ENCODE data around the gene CYP4F11.
"Not testable (repeated sequence)": the region's sequence is repeated elsewhere in the genome, so short reads cannot be mapped to it uniquely, and the experiment has no call there.

CYP4F11 gene, protein sequence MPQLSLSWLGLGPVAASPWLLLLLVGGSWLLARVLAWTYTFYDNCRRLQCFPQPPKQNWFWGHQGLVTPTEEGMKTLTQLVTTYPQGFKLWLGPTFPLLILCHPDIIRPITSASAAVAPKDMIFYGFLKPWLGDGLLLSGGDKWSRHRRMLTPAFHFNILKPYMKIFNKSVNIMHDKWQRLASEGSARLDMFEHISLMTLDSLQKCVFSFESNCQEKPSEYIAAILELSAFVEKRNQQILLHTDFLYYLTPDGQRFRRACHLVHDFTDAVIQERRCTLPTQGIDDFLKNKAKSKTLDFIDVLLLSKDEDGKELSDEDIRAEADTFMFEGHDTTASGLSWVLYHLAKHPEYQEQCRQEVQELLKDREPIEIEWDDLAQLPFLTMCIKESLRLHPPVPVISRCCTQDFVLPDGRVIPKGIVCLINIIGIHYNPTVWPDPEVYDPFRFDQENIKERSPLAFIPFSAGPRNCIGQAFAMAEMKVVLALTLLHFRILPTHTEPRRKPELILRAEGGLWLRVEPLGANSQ

DNA sequence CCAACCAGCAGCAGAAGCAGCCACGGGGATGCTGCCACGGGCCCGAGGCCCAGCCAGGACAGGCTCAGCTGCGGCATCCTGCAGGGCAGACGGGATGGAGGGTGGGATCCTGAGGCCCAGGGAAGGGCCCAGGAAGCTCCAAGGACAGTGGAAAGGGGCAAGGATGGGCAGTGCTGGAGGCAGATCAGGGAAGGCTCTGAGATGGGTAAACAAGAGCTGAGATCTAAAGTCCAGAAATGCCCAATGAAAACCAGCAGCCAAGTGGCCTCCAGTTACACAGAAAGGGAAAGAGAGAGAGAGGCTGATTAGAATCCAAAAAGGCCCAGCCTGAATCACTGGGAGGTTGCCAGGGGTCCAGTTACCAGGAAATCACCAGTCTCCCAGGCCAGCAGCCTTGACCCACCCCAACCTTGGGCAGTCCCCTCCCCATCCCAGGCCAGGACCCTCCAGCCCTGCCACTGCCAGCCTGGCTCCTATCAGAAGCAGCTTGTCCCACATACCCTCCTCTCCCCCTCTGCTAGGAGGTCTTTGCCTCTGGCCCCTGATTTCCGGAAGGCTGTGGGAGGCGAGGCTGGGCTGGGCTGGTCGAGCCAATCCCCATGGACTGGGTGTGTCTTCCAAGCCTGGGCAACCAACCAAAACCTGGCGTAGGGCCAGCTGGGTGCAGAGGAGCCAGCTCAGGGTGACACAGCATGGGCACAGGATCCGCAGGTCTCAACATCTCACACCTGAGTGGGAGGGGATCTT, at the start of gene CYP4F11:
Gene CYP4F11 (minus strand): TSS at position 198 of the 747 bp plus-strand sequence. CDS start 121 bp downstream, at position 77.
- no peak for DNase-seq

DNA sequence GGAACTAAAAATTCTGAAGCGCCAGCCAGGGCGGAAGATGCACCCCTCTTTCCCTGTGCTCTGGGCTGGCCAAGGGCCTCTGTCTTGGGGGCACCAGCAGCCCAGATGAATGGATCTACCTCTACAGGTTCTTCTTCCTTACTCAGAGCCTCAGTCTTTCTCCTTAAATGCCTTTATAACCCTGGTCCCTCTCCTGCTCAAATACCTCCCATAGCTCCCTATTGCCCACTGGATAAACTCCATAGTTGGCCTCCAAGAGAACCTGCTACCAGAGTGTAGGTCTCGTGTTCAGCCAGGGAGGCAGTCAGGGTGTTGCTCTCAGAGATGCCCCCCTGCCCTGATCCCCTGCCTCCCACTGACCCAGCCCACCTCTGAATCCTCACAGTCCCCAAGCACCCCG, 45.0 kb upstream of the CYP4F11 start:
- DNase-seq, result no peak

DNA sequence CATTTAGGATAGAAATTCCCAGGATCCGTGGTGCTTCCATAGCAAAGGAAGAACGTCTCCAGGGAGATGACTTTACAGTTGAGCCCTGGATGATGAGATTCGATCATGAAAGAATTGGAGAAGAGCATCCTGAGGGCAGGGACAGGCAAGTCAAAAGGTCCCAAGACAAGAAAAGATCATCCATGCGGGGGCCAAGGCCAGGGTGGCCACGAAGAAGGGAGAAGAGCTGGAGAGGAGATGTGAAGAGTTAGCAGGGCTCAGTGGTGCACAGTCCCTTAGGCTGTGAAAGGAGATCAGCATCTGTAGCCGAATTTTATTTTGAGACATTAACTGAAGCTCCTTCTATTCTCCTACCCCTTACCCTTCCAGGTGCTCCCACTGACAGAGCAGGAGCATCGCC, 43.4 kb upstream of the CYP4F11 start:
- DNase-seq, result no peak

DNA sequence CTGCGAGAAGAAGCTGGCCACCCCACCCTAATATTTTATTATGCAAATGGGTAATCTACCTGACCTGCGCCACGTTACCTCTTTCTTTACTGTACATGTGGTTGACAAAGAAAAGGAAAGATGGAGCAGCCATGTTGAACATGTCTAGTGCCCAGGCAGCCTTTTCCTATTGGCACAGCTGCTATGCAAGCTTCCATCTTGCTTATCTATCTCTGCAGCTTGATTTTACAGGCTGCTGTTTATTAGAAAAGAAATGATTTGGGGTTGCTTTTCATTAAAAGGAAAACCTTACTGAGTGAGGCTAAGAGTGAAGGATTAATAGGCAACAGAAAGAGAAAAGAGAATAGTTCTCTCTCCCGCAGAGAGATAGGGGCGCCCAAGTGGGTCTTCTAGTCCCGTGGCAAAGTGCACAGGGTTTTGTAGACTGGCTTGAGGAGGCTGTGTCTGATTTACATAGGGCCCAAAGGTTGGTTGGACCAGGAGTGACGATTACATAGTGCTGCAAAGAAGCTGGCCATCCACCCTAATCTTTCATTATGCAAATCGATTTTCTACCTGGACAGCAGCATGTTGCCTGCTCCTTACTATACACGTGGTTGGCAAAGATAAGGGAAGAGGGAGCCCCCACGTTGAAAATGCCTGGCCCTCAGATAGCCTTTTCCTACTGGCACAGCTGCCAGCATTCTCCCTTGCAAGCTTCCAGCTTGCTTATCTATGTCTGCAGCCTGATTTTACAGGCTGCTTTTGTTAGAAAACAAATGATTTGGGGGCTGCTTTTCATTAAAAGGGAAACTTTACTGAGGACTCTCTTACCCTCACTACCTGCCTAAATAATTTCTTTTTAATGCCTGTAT, 42.7 kb upstream of the CYP4F11 start:
- DNase-seq, result no peak

DNA sequence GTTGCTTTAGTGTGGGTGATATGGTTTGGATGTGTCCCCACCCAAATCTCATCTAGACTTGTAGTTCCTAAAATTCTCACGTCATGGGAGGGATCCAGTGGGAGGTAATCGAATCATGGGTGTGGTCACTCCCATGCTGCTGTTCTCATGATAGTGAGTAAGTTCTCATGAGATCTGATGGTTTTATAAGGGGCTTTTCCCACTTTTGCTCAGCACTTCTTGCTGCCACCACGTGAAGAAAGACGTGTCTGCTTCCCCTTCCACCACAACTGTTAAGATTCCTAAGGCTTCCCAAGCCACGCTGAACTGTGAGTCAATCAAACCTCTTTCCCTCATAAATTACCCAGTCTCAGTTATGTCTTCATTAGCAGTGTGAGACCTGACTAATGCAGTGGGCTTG, 40.5 kb upstream of the CYP4F11 start:
- DNase-seq, result no peak

DNA sequence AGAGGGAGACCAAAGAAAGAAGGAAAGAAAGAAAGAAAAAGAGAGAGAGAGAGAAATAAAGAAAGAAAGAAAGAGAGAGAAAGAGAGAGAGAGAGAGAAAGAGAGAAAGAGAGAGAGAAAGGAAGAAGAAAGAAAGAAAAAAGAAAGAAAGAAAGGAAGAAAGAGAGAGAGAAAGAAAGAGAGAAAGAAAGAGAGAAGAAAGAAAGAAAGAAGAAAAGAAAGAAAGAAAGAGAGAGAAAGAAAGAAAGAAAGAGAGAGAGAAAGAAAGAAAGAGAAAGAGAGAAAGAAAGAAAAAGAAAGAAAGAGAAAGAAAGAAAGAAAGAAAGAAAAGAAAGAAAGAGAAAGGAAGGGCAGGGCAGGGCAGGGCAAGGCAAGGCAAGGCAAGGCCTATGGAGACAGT, 37.7 kb upstream of the CYP4F11 start:
- DNase-seq, result not testable (repeated sequence)

DNA sequence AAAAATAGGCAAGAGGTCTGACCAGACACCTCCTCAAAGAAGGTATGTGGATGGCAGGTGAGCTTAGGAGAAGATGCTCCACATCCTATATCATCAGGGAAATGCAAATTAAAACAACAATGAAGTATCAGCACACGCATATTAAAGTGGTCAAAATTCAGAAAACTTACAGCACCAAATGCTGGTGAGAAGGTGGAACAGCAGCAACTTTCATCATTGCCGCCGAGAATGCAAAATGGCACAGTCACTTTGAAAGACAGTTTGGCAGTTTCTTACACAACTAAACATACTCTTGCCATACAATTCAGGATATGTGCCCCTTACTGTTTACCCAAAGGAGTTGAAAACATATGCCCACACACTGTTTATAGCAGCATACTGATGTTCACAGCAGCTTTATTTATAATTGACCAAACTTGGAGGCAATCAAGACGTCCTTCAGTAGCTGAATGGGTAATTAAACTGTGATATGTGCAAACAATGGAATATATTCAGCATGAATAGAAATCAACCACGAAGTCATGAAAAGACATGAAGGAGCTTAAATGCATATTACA, 37.0 kb upstream of the CYP4F11 start:
- DNase-seq, result no peak

DNA sequence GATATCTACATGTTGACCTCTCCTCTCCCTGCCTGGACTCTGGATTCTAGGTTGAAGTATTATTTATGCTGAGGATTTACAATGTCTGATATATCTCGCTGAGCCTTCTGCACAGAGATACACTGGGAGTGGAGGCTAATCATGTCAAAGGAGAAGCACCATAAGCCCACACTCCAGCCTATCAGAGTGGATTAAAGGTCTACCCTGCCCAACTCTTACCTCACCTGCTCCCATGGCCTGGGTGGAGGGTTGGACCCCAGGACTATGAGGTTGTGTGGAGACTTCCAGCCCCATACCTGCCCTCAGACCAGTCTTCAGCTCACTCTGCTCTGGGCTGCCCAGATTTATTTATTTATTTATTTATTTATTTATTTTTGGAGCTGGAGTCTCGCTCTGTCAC, 29.9 kb upstream of the CYP4F11 start:
- DNase-seq, result no peak

DNA sequence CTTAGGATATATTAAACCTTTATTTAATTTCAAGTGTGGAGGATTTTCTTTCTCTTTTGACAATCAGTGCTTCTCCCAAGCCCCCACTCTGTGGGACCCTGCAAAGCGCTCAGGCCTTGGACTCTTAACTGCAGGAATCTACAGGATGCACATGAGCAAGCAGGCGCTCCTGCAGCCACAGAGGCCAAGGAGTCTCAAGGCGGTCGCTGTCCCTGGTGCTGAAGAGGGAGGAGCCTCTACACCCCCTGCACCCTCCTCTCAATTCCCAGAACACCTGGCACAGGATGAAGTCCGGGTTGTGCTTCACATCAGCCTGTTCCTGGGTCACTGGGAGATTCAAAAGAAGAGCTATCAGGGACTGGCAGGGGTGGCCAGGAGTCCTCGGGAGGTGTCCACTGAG, 28.0 kb upstream of the CYP4F11 start:
- DNase-seq, result no peak

DNA sequence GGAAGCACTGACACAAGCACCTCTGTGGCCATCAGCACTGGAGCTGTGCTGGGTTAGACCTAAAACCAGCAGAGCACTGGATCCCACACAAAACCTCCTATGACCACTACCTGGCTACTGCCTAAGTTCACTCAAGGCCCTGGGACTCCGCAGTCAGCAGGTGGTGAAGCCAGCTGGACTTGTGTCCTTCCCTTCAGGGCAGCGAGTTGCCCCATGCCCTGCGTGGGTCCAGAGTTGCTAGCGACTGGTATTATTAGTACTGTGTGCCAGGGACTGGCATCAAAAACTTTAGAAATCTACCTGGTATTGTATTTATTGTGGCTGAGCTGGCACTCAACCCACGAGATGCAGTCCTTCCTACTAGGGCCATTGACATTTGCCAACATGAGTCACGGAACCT, 20.5 kb upstream of the CYP4F11 start:
- DNase-seq, result no peak

DNA sequence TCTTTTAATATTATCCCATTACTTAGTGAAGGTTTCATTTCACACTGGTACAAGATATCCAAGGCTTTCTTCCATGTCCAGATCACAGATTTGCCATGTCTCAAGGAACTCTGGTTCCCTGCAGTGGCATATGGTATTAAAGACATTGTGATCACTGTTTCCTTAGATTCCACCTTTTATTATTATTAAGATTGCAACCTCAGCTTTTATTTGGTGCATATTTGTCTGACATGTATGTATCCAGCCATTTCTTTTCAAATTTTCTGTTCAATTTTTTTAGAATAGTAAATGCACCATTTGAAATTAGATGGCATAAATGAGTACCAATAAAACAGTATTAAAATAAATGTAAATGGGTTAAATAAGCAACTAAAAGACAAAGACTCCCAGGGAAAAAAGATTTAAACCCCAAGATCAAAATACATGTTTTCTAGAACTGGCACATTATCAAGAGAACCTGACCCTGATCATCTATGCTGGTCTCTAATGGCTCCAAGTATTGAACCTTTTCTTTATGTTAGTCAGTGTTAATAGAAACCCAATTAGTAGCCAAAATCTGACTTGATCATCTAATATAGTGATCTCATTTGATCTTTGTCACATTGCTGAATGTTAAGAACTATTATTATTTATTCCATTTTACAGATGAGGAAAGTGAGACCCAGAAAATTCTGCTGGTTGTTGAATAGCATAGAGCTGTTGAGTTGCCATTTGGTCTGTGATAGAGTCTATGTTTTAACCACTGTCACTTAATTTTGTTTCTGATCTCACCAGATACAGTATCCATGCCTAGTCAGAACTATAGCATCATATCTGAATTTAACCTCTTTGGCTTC, 14.1 kb upstream of the CYP4F11 start, which contains the start of gene OR10H4:
Gene OR10H4 (plus strand): TSS at position 786 of the 836 bp plus-strand sequence. CDS start 0 bp downstream, at position 786.
- no peak for DNase-seq

DNA sequence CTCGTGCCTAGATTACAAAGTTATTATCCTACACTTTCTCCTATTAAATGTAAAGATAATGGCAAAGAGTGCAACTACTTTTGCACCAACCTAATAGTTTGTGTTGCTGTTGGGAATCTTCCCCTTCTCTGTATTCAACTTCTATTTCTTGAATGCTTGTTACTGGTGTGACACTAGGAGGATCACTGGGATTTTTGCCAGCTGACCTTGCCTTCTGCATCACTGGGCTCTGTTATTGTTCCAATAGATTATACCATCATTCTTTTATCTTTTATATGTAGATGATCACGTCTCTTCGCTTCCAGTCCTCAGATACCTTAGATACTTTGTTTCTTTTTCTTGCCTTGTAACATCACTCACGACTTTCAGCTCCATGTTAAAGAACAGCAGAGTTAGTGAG, 11.0 kb upstream of the CYP4F11 start:
- no peak for DNase-seq

DNA sequence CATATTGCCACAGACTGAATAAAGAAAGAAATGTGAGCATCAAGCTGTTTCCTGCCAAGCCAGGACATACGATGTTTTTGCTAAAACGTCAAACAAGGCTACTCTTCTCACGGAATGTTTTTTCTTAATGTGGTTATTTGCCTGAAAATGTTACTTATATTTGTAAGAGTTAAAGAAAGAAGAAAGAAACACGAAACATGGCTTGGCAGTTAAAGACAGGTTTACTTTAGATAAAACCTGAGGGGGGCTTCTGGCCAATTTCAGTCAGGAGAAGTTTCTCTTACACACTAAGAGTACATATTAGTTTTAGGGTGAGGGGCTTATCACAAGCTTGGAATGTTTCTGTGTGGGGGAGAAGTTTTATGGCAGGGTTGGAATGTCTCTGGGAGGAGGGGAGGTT, 10.1 kb upstream of the CYP4F11 start:
- DNase-seq, result no peak

DNA sequence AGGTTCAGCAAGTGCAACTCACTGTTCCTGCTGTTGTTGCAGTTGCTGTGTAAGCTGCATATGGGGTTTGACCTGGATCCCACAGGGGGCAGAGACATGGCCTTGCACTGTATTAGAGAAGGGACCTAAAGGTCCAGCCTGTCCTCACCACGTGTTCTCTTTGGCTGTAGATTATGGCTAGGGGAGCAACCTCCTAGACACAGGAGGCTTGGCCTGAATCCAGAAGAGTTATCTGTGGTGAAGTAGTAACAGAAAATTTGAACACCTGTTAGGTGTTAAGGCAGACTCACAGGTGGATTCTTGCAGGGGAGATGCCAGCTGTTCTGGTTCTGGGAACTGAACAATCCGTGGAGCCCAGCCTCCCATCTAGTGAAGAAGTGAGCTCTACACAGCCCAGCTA, 3.4 kb upstream of the CYP4F11 start:
- DNase-seq, result no peak

DNA sequence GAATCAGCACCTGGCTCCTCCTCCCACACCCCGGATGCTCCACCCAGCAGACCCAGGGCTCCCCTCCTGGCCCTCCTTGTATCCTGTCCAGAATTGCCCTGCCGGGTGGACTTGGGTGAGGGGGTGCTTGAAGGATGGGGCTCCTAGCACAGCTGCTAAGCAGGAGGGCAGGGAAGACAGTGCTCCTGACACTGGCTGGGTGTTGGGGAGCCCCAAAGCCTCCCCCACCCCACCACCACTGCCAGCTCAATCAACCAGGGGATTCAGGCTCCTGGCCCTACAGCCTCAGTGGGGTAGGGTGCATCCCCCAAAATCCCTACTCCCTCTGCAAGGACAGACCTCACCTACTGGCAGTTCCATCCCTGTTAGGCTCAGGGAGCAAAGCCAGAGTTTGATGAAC, 2.6 kb upstream of the CYP4F11 start:
- no peak for DNase-seq

DNA sequence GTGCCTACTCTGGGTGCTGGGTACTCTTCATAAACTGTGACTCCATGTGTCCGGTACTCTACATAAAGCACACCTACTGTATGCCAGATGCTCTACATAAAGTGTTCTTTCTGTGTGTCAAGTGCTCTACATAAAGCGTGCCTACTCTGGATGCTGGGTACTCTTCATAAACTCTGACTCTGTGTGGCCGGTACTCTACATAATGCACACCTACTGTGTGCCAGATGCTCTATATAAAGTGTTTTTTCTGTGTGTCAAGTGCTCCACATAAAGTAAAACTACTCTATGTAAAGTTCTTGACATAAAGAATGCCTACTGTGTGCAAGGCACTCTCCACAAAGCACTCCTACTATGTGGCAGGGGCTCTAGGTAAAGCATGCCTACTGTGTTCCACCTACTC, 1.8 kb upstream of the CYP4F11 start:
- DNase-seq, result no peak

DNA sequence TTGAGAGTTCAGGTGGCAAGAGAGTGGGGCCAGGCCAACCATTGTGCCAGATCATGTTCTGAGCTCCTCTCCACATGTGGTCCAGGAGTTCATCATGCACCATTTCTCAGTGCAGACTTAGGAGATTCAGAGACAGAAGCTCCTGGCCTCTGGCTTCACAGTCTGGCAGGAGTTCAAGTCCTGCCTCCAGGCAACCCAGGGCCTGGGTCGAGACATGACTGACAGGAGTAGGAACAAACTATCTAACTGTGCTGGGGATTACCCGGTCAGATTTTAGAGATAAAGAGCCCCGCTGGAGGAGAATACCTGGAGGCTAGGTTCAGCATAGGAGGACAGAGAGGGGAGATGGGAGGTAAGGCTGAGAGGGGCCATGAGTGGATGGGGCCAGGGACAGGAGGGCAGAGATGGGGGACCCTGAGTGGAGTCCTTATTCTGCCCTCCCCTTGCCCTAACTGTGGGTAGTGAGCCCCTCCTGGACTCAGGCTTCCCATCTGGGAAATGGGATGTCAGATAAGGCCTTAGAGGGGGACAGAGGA, 906 bp upstream of the CYP4F11 start:
- no peak for DNase-seq

DNA sequence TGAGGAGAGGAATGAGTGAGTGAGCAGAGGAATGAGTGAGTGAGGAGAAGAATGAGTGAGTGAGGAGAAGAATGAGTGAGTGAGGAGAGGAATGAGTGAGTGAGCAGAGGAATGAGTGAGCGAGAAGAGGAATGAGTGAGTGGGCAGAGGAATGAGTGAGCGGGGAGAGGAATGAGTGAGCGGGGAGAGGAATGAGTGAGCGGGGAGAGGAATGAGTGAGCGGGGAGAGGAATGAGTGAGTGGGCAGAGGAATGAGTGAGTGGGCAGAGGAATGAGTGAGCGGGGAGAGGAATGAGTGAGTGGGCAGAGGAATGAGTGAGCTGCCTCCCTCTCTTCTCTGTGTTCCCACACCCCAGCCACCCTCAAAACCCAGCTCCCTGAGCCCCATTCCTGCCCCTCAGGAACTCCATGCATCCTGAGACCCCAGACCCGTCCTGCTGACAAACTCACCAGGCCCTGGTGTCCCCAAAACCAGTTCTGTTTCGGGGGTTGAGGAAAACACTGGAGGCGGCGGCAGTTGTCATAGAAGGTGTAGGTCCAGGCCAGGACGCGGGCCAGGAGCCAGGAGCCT, 483 bp downstream of the CYP4F11 start:
- not testable (repeated sequence) for DNase-seq

DNA sequence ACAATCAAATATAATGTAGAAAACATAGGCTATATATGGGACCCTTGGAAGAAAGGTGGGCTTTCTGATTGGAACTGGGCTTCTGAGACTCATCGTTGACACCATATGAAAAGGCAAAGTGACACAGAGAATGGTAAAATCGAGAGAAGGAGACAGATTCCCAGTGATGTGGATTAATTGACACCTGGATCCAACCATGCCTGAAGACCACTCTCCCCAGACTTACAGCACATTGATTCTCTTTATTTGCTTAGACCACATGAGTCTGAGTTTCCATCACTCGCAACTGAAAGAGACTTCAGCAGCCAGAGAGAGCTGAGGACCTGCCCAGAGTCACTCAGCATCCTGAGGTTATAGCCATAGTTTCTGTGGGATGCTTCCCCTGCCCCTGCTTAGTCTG, 6.0 kb downstream of the CYP4F11 start:
- no peak for DNase-seq

DNA sequence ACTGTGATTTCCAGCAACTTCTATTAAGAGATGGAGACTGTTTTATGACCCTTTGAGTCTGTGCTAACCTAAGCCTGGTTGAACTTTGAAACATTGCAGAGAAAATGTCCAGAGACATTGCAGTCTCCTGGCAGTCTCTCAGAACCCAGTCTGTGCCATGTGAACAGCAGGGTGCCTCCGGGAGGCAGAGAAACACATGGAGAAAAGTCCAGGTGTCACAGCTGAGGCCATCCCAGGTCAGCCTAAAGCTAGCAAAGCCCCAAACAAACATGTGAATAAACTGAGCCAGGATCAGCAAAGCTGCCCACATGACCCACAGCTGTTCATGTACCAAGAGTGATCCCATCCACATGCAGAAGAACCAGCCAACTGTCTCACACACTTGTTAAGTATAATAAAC, 7.8 kb downstream of the CYP4F11 start:
- DNase-seq, result no peak

DNA sequence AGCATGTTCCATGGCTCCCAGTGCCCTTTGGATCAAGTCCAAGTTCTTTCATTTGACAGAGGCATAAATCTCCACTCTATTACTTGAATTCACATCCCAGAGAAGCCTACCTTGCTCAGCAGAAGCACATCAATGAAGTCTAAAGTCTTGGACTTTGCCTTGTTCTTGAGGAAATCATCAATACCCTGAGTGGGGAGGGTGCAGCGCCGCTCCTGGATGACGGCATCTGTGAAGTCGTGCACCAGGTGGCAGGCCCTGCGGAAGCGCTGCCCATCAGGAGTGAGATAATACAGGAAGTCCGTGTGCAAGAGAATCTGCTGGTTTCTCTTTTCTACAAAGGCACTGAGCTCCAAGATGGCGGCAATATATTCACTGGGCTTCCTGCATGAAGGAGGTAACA, 10.6 kb downstream of the CYP4F11 start:
- DNase-seq, result no peak

All from NCI-H1694 (cell line).